NCI-H1417 treated with DMSO at 0.1 percent for 48 hours (cell line): ENCODE data around the gene TOMM20L.

Experiments used
- DNase-seq: peaks from one replicate; lab custom pipeline; 2025; lab: John Stamatoyannopoulos, UW

Gene TOMM20L

DNA sequence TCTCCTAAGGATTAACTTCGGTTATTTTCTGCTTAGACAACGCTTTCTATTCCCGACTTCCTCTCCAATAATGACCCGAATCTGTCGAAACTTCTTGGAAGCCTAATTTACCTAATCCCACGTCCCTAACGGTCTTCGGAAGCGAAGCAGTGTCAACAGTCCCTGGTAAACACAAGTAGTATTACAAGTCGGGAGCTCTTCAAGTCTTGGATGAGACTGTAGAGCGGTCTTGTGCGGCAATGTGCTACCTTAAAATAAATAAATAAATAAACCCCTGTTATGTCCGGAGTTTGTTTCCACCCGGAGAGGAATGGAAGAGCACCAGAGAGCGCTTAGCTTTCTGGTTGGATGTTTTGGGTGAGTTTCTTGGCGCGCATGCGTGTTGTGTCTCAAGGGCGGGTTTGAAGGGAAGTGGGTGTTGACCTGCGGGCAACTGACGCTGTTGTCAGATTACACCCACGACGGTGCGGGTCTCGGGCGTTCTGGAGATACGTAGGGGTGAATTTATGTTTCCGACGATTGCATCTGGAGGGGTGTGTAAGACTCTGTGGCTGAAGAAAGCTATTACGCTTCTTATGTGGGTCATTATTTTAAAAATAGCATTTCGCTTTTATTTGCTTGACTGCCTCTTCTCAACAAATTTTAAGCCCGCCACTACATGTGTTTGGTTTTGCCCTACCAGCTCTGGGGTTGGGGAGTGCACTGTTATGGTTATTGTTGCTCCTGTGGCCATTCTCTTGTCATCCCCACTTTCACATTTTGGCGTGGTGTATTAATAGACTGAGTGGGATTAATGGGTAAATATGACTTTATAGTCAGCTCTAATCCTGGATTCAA lies 31.8 kb downstream of the TOMM20L start, which contains the start of the genes KIAA0586 and TIMM9:
KIAA0586 (plus strand) TSS at position 439 of the 837 bp plus-strand sequence. CDS start 546 bp downstream, outside the sequence.
TIMM9 (minus strand) TSS at position 251 of the 837 bp plus-strand sequence. CDS start 15,586 bp downstream, outside the sequence.
- peak; percentile 91 for DNase-seq

DNA sequence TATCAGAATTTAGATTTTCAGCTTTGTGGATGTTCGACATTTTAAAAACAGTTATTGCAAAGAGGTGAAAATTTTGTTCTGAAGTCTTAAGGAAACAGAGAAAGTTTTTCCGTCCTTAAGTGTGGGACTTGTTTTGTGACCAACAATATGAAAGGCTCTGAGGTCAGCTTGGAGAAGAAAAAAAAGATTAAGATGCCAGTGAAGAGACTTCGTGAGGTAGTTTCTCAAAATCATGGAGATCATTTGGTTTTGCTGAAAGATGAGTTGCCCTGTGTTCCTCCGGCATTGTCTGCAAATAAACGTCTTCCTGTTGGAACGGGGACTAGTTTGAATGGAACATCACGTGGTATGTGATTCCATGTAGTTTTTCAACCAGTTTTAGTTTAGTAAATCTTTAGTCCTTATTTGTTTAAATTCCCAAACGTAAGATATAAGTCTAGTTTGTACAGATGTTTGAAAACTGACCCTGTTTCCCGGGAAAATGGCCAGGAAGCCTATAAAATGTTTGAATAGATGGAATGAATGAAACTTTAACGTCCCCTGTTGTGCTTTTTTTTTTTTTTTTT lies 32.5 kb downstream of the TOMM20L start:
- DNase-seq, result peak; percentile 7

DNA sequence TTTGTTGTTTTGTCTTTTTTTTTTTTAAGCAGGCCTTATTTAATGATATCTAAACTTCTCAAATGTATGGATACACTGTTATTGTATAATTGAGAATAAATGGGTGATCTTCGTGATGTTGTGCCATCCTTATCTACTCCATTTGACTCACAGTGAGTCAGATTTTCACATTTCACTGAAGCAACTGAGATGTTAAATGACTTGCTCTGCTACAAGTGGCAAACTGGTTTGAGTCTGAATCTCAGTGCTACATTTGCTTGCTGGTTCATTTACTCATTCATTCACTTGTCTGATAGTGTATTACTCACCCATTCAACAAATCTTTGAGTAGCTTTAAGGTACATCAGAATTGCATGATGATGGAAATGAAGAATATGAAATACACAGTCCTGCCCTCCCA lies 34.4 kb downstream of the TOMM20L start:
- DNase-seq, result no peak

DNA sequence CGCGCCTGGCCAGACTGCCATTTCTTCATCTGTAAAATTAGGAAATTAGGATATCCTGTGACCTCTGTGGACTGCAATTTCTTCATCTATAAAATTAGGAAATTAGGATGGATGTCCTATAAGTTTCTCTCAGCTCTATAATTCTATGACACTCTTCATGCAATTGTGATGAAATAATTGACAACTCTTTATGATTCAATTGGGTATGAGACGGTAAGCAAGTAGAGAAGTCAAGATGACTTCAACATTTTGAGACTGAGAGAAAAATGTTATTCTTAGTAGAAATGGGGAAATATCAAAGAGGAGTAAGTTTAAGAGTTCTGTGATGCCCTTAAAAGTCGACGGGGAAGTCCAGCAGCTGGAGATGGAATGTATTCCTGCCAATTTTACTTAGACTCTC lies 43.7 kb downstream of the TOMM20L start:
- DNase-seq, result no peak

DNA sequence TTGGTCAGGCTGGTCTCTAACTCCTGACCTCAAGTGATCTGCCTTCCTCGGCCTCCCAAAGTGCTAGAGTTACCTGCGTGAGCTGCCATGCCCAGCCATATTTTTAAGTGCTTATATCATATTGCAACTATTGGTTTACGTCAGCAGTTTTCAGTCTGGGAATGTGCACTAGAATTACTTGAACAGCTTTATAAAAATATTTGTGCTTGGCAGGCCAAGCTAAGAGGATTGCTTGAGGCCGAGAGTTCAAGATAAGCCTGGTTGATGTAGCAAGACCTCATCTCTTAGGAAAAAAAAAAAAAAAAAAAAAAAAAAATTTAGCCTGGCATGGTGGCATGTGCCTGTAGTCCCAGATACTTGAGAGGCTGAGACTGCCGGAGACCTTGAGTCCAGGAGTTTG lies 48.9 kb downstream of the TOMM20L start:
- DNase-seq, result no peak

DNA sequence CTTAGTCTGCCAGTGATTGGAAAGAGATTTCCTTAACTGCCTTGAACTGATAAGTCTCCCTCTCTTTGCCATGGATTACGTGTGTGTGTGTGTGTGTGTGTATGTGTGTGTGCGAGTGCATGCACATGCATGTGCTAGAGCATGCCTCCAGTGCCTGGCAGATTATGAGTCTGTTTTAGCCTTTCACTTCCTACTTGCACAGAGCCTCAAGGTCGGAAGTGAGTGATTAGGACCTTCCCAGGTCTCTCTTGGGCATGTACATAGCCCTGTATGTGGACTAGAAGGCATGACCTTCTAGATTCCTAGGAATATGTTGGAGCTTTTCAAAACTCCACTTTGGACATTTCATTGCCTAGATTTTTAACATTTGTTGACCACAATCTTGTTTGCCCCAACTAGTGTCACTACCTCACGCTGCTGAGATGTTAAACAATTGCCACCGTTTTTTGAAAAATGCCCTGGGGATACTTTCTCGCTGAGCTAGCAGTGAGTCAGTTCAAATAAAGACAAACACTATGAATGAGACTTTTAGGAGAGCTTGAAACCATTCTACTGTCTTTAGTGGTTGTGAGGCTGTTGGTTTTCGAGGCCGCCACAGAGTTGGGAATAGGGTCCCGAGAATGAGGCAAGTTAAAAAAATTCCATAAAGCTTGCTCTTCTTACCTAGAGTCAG lies 60.0 kb downstream of the TOMM20L start:
- no peak for DNase-seq
